Liver (tissue), 9 donors: ENCODE measurements around the gene MUC13. TPM values are rescaled to one million over a fixed set of nuclear protein-coding genes. Genes with fewer than 3 reads are reported as not detected.

ENCODE experiments used
- DNase-seq: peaks from one replicate; pipeline ENCODE4 v3.0.0-alpha.2; 2017; ENCODE audit warnings: low spot score
- H3K27ac ChIP-seq, 2 donors: one replicate each; pipeline ENCODE4 v1.7.0; 2013; ENCODE audit warnings: inconsistent platforms in 2 of 2, low read length in 2 of 2, control low read depth in 1 of 2, low read depth in 1 of 2, mild to moderate bottlenecking in 1 of 2
- H3K27me3 ChIP-seq, 4 donors: one replicate each; pipeline versions ENCODE4 v1.6.1 to v1.7.0; 2013; ENCODE audit warnings: low read length in 3 of 4, inconsistent platforms in 1 of 4, mild to moderate bottlenecking in 1 of 4, moderate library complexity in 1 of 4; ENCODE audit not compliant: control insufficient read depth in 4 of 4, insufficient read depth in 4 of 4
- H3K36me3 ChIP-seq, 4 donors: one replicate each; pipeline versions ENCODE4 v1.6.1 to v1.7.0; 2013; ENCODE audit warnings: low read length in 3 of 4, mild to moderate bottlenecking in 3 of 4, low read depth in 1 of 4, moderate library complexity in 1 of 4; ENCODE audit not compliant: control insufficient read depth in 4 of 4, insufficient read depth in 3 of 4
- H3K4me1 ChIP-seq, 4 donors: one replicate each; pipeline versions ENCODE4 v1.6.1 to v1.7.0; 2013; ENCODE audit warnings: low read length in 3 of 4, mild to moderate bottlenecking in 3 of 4, moderate library complexity in 1 of 4; ENCODE audit not compliant: control insufficient read depth in 4 of 4, insufficient read depth in 4 of 4
- H3K4me3 ChIP-seq, 3 donors: one replicate each; pipeline versions ENCODE4 v1.6.1 to v1.7.0; 2013; ENCODE audit warnings: low read length in 3 of 3, control low read depth in 1 of 3, low read depth in 1 of 3, mild to moderate bottlenecking in 1 of 3
- H3K9ac ChIP-seq, 2 donors: one replicate each; pipeline ENCODE4 v1.7.0; 2013; ENCODE audit warnings: low read length in 2 of 2, mild to moderate bottlenecking in 2 of 2, moderate library complexity in 2 of 2, control low read depth in 1 of 2, low read depth in 1 of 2
- H3K9me3 ChIP-seq, 4 donors: one replicate each; pipeline versions ENCODE4 v1.6.1 to v1.7.0; 2013; ENCODE audit warnings: low read length in 3 of 4; ENCODE audit not compliant: control insufficient read depth in 4 of 4
- ATF3 ChIP-seq: IDR thresholded peaks from 2 replicates; pipeline ENCODE4 v1.6.1; 2016; ENCODE audit warnings: antibody characterized with exemption
- CTCF ChIP-seq: fragments of 150-350 bp; IDR thresholded peaks from 2 replicates; pipeline ENCODE4 v1.5.1; 2017; ENCODE audit warnings: improper control_type of control experiment, low read depth, low read length; ENCODE audit not compliant: missing input control
- EGR1 ChIP-seq, 2 donors: IDR thresholded peaks; 2 replicates each; pipeline ENCODE4 v1.6.1; 2016 to 2018; ENCODE audit warnings: antibody characterized with exemption in 2 of 2, low read depth in 2 of 2
- FOXA1 ChIP-seq: IDR thresholded peaks from 2 replicates; pipeline ENCODE4 v1.6.1; 2016; ENCODE audit warnings: antibody characterized with exemption
- GABPA ChIP-seq, 2 donors: IDR thresholded peaks in 1 of 2; conservative IDR thresholded peaks in 1 of 2; 2 replicates each; pipeline ENCODE4 v1.6.1; 2016; ENCODE audit warnings: antibody characterized with exemption in 2 of 2, mild to moderate bottlenecking in 1 of 2, moderate library complexity in 1 of 2
- HNF4A ChIP-seq, 2 donors: conservative IDR thresholded peaks; 2 replicates each; pipeline ENCODE4 v1.6.1; 2016; ENCODE audit warnings: antibody characterized with exemption in 2 of 2, mild to moderate bottlenecking in 2 of 2
- HNF4G ChIP-seq: IDR thresholded peaks from 2 replicates; pipeline ENCODE4 v1.6.1; 2016; ENCODE audit warnings: antibody characterized with exemption
- JUND ChIP-seq, 2 donors: IDR thresholded peaks; 2 replicates each; pipeline ENCODE4 v1.6.1; 2016; ENCODE audit warnings: antibody characterized with exemption in 2 of 2
- MAX ChIP-seq: IDR thresholded peaks from 2 replicates; pipeline ENCODE4 v1.6.1; 2016; ENCODE audit warnings: antibody characterized with exemption
- NR2F2 ChIP-seq: IDR thresholded peaks from 2 replicates; pipeline ENCODE4 v1.6.1; 2016; ENCODE audit warnings: antibody characterized with exemption
- RAD21 ChIP-seq, 2 donors: IDR thresholded peaks; 2 replicates each; pipeline ENCODE4 v1.6.1; 2016; ENCODE audit warnings: antibody characterized with exemption in 2 of 2, mild to moderate bottlenecking in 2 of 2
- RXRA ChIP-seq, 2 donors: IDR thresholded peaks; 2 replicates each; pipeline ENCODE4 v1.6.1; 2017 to 2018; ENCODE audit warnings: antibody characterized with exemption in 2 of 2, mild to moderate bottlenecking in 1 of 2
- TAF1 ChIP-seq: conservative IDR thresholded peaks from 2 replicates; pipeline ENCODE4 v1.6.1; 2016; ENCODE audit warnings: antibody characterized with exemption, mild to moderate bottlenecking
- ZBTB33 ChIP-seq: IDR thresholded peaks from 2 replicates; pipeline ENCODE4 v1.6.1; 2016; ENCODE audit warnings: antibody characterized with exemption
- WGBS: extraction: QIAGEN DNeasy Blood & Tissue Kit; methylation state at CpG from one replicate; pipeline ENCODE4 v1.1.7; 2013; 5-methylcytosine and 5-hydroxymethylcytosine counted together
- polyA plus RNA-seq, 2 donors: library from polyadenylated mRNA; stranded (reverse) in 1 of 2; unstranded in 1 of 2; fragments of 200-250 nt in 1 of 2; fragments of >200 nt in 1 of 2; fragmentation: Nextera tagmentation in 1 of 2; extraction: Ambion mirVana in 1 of 2; gene quantifications; one replicate each; pipeline versions ENCODE4 v1.2.1 to v1.2.3, GENCODE V29; 2013 to 2015
- total RNA-seq, 2 donors: library from RNA; depleted of rRNA; stranded (reverse); fragments of >200 nt; gene quantifications; one replicate each; pipeline ENCODE4 v1.2.3, GENCODE V29; 2014
- donor health status: healthy.
- donor health status: healthy.
- donor health status: healthy.
- donor health status: healthy.
- donor health status: healthy.

The MUC13 gene
- total and polyA plus RNA-seq, 4 donors, result under 0.01 to 0.45 TPM; not detected in 2

- no peaks in the 10 kb centered on the region for H3K36me3 ChIP-seq
- H3K4me1 ChIP-seq, result no peaks in the 10 kb centered on the region
- peaks cover 0 to 2% (median 0%) of the 10 kb centered on the region in 4 donors for H3K9me3 ChIP-seq
- no peak for DNase-seq
- H3K27ac ChIP-seq, result no peak overlapping the region
- H3K4me3 ChIP-seq, result no peak overlapping the region
- no peaks in the 10 kb centered on the region for H3K27me3 ChIP-seq
- H3K9ac ChIP-seq, result no peak overlapping the region
- WGBS, result 96% methylated on average over 3 of the region's 3 CpGs
- TF ChIP-seq RAD21 (IDR thresholded peaks at IDR 0.05) (no peak), NR2F2 (no peak), GABPA (IDR thresholded peaks at IDR 0.05 in 1 of 2, conservative IDR thresholded peaks at IDR 0.05 in 1 of 2) (no peak), FOXA1 (no peak), HNF4G (no peak)
Measured at GRCh38 chr3:124937049-124937448, 2.5 kb upstream of the MUC13 start.

- Histone ChIP-seq H3K9ac (no peak overlapping the region), H3K4me1 (no peaks in the 10 kb centered on the region), H3K4me3 (no peak overlapping the region), H3K27me3 (no peaks in the 10 kb centered on the region), H3K27ac (no peak overlapping the region), H3K9me3 (peaks cover 0 to 2% (median 0%) of the 10 kb centered on the region in 4 donors), H3K36me3 (no peaks in the 10 kb centered on the region)
- no peak for DNase-seq
- 81% methylated on average over 5 of the region's 5 CpGs for WGBS
- TF ChIP-seq MAX, result no peak
- TF ChIP-seq JUND (IDR thresholded peaks at IDR 0.05), result no peak
- no peak for TF ChIP-seq HNF4G
- no peak for TF ChIP-seq HNF4A (conservative IDR thresholded peaks at IDR 0.05)
Measured at GRCh38 chr3:124935794-124936542, 1.4 kb upstream of the MUC13 start.

- Histone ChIP-seq H3K4me3 (no peak overlapping the region), H3K4me1 (no peaks in the 10 kb centered on the region), H3K9ac (no peak overlapping the region), H3K27me3 (no peaks in the 10 kb centered on the region), H3K36me3 (no peaks in the 10 kb centered on the region), H3K27ac (no peak overlapping the region), H3K9me3 (peaks cover 0 to 2% (median 0%) of the 10 kb centered on the region in 4 donors)
- DNase-seq, result no peak
- TF ChIP-seq RAD21 (IDR thresholded peaks at IDR 0.05) (no peak), ATF3 (no peak), JUND (IDR thresholded peaks at IDR 0.05) (no peak), MAX (no peak), HNF4G (no peak), RXRA (IDR thresholded peaks at IDR 0.05) (no peak), FOXA1 (no peak), EGR1 (IDR thresholded peaks at IDR 0.05; ENCODE audit: low read depth in 2 of 2) (no peak), HNF4A (conservative IDR thresholded peaks at IDR 0.05) (no peak), ZBTB33 (no peak), TAF1 (no peak), CTCF (no peak), GABPA (IDR thresholded peaks at IDR 0.05 in 1 of 2, conservative IDR thresholded peaks at IDR 0.05 in 1 of 2) (no peak)
Measured at GRCh38 chr3:124935264-124935663, 713 bp upstream of the MUC13 start.
